Thoracic aorta (tissue), 2 donors: Measurements from ENCODE around the gene KCNQ5. TPM values are rescaled to one million over a fixed set of nuclear protein-coding genes. Genes with fewer than 3 reads are reported as not detected.

Source experiments
- ATAC-seq: fragments of 150-250 bp; one replicate; pipeline ENCODE4 v1.8.0; 2017; ENCODE audit warnings: low read depth; ENCODE audit not compliant: insufficient number of reproducible peaks, low FRiP score
- DNase-seq: peaks from one replicate; pipeline ENCODE4 v3.0.0-alpha.2; 2020; ENCODE audit warnings: low spot score
- H3K27ac ChIP-seq, 2 donors: fragments of 200-600 bp; sonication (generic); 1 replicate in 1 of 2; 2 replicates in 1 of 2; pipeline ENCODE4 v1.5.1; 2016; ENCODE audit warnings: mild to moderate bottlenecking in 2 of 2, moderate library complexity in 2 of 2
- H3K27me3 ChIP-seq: fragments of 200-600 bp; sonication (generic); replicated peaks from 2 replicates; pipeline ENCODE4 v1.6.0; 2016; ENCODE audit warnings: mild to moderate bottlenecking; ENCODE audit not compliant: insufficient read depth
- H3K36me3 ChIP-seq: fragments of 200-600 bp; sonication (generic); one replicate; pipeline ENCODE4 v1.5.1; 2016
- H3K4me1 ChIP-seq, 2 donors: fragments of 200-600 bp; sonication (generic); 1 replicate in 1 of 2; 2 replicates in 1 of 2; pipeline versions ENCODE4 v1.5.1 to v1.6.0; 2016; ENCODE audit warnings: low read depth in 2 of 2, mild to moderate bottlenecking in 1 of 2; ENCODE audit not compliant: control insufficient read depth in 1 of 2
- H3K4me3 ChIP-seq: fragments of 200-600 bp; sonication (generic); 2 replicates; pipeline ENCODE4 v1.5.1; 2016; ENCODE audit warnings: mild to moderate bottlenecking
- H3K9me3 ChIP-seq: fragments of 200-600 bp; sonication (generic); 2 replicates; pipeline ENCODE4 v1.5.1; 2016
- CTCF ChIP-seq: fragments of 200-600 bp; sonication (generic); IDR thresholded peaks from one replicate; pipeline ENCODE4 v1.5.1; 2019; ENCODE audit warnings: antibody characterized with exemption
- total RNA-seq, 2 donors: library from RNA; depleted of rRNA; stranded (reverse); fragments of >200 nt; gene quantifications; one replicate each; pipeline versions ENCODE4 v1.1.0 to v1.2.3, GENCODE V29; 2016

KCNQ5 gene
- total RNA-seq, 2 donors from 2014 or later, result 7.3 to 8.5 TPM

GRCh38 chr6:73144516-73144915 is 522.7 kb downstream of the KCNQ5 start:
- no peak for ATAC-seq
- no peaks in the 10 kb centered on the region for H3K36me3 ChIP-seq
- no peak for DNase-seq
- no peaks in the 10 kb centered on the region for H3K4me1 ChIP-seq
- no peak overlapping the region for H3K27ac ChIP-seq
- H3K4me3 ChIP-seq, result no peak overlapping the region
- no peaks in the 10 kb centered on the region for H3K9me3 ChIP-seq
- TF ChIP-seq CTCF, result no peak
- H3K27me3 ChIP-seq, result no peaks in the 10 kb centered on the region

DNA sequence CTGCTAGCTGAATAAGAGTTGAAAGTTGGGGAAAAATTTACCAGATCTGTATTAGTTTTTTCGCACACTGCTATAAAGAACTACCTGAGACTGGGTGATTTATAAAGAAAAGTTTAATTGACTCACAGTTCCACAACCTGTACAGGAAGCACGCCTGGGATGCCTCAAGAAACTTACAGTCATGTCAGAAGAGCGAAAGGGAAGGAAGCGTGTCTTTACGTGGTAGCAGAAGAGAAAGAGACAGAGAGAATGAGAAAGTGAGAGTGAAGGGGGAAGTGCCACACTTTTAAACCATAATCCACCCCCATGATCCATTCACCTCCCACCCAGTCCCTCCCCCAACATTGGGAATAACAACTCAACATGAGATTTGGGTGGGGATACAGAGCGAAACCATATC is 523.8 kb downstream of the KCNQ5 start:
- Histone ChIP-seq H3K27me3 (no peaks in the 10 kb centered on the region), H3K4me3 (no peak overlapping the region), H3K9me3 (no peaks in the 10 kb centered on the region), H3K4me1 (no peaks in the 10 kb centered on the region), H3K36me3 (no peaks in the 10 kb centered on the region), H3K27ac (no peak overlapping the region)
- ATAC-seq, result no peak
- TF ChIP-seq CTCF, result no peak
- no peak for DNase-seq

DNA sequence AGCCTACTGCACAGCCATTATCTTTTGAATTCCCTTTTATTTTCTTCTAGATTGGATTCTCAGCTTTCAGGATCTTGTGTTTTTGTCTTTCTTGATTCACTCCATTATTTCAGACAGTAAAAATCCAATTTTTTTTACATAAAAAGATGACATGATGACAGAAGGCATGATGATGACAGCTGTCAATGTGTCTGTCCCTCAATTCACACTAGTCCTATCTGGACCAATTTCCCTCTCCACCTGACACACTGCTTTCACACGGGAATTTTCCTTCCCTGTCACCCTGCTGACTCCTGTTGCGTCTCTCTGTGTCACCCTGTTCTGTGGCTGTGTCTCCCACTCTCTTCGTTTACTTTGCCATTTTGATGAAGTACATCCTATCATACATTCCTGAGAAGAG is 529.9 kb downstream of the KCNQ5 start:
- TF ChIP-seq CTCF, result no peak
- no peak overlapping the region for H3K4me3 ChIP-seq
- no peaks in the 10 kb centered on the region for H3K9me3 ChIP-seq
- H3K4me1 ChIP-seq, result no peaks in the 10 kb centered on the region
- H3K27me3 ChIP-seq, result no peaks in the 10 kb centered on the region
- ATAC-seq, result no peak
- DNase-seq, result no peak
- H3K36me3 ChIP-seq, result no peaks in the 10 kb centered on the region
- no peak overlapping the region for H3K27ac ChIP-seq

GRCh38 chr6:73152556-73152955 is 530.7 kb downstream of the KCNQ5 start:
- ATAC-seq (no peak), DNase-seq (no peak)
- no peaks in the 10 kb centered on the region for H3K9me3 ChIP-seq
- no peak overlapping the region for H3K4me3 ChIP-seq
- no peak overlapping the region for H3K27ac ChIP-seq
- TF ChIP-seq CTCF, result no peak
- H3K4me1 ChIP-seq, result no peaks in the 10 kb centered on the region
- H3K27me3 ChIP-seq, result no peaks in the 10 kb centered on the region
- no peaks in the 10 kb centered on the region for H3K36me3 ChIP-seq

- H3K9me3 ChIP-seq, result no peaks in the 10 kb centered on the region
- DNase-seq (no peak), ATAC-seq (no peak)
- H3K27ac ChIP-seq, result no peak overlapping the region
- no peaks in the 10 kb centered on the region for H3K36me3 ChIP-seq
- H3K4me3 ChIP-seq, result no peak overlapping the region
- no peaks in the 10 kb centered on the region for H3K27me3 ChIP-seq
- TF ChIP-seq CTCF, result no peak
- H3K4me1 ChIP-seq, result no peaks in the 10 kb centered on the region
Observed at GRCh38 chr6:73152966-73153757, 531.3 kb downstream of the KCNQ5 start.
